ENCODE data around the gene SLC13A3.

DNA sequence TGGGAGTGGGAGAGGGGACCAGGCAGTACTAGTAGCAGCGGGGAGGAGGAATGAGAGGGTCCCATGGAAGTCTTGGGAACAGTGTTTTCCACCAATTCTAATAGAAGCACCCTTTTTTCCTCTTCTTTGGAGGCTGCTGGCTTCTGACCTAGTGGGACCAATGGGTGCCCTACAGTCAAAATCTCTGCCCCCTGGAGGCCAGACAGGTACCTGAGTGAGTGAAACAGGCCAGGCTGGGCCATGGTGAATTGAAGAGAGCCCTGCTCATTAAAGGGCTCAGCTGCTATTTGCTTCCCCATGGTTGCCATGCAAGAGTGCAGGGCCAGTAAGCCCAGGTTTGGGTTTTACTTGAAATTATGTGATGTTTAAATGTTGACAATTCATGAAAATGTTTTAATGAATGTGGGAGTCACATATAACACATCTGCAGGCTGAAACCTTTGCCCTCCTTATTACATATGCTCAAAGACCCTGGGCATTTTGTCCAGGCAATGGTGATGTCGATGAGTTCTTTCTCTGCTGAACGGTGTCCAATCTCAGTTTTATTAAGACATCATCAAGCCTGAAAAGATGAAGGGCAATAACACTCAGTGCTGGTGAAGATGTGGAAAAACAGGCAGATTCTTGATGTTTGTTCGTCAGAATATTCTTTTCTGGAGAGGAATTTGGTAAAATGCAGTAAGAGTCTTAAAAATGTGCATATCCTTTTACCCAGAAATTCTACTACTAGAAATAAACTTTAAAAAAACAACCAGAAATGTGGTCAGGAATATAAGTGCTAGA lies 58.5 kb downstream of the SLC13A3 start:
- TF ChIP-seq EGR1 (IDR thresholded peaks at IDR 0.05; ENCODE audit: low read depth in 2 of 2) = no peak
- TF ChIP-seq CTCF (IDR thresholded peaks at IDR 0.05; ENCODE audit: low read depth, low read length, missing input control) = no peak
- no peak for TF ChIP-seq ATF3 (IDR thresholded peaks at IDR 0.05)
- no peak for TF ChIP-seq JUND (IDR thresholded peaks at IDR 0.05)
- TF ChIP-seq, protein P1, sequence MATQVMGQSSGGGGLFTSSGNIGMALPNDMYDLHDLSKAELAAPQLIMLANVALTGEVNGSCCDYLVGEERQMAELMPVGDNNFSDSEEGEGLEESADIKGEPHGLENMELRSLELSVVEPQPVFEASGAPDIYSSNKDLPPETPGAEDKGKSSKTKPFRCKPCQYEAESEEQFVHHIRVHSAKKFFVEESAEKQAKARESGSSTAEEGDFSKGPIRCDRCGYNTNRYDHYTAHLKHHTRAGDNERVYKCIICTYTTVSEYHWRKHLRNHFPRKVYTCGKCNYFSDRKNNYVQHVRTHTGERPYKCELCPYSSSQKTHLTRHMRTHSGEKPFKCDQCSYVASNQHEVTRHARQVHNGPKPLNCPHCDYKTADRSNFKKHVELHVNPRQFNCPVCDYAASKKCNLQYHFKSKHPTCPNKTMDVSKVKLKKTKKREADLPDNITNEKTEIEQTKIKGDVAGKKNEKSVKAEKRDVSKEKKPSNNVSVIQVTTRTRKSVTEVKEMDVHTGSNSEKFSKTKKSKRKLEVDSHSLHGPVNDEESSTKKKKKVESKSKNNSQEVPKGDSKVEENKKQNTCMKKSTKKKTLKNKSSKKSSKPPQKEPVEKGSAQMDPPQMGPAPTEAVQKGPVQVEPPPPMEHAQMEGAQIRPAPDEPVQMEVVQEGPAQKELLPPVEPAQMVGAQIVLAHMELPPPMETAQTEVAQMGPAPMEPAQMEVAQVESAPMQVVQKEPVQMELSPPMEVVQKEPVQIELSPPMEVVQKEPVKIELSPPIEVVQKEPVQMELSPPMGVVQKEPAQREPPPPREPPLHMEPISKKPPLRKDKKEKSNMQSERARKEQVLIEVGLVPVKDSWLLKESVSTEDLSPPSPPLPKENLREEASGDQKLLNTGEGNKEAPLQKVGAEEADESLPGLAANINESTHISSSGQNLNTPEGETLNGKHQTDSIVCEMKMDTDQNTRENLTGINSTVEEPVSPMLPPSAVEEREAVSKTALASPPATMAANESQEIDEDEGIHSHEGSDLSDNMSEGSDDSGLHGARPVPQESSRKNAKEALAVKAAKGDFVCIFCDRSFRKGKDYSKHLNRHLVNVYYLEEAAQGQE (IDR thresholded peaks at IDR 0.05) = no peak

All from liver (tissue), 3 donors.